ENCODE measurements around the gene COL15A1. TPM values are rescaled to one million over a fixed set of nuclear protein-coding genes. Genes with fewer than 3 reads are reported as not detected.

Gene COL15A1
- total RNA-seq, 1 experiment from 2014 or later, result 0.22 TPM

- CTCF ChIA-PET, result no interaction called here
- no peak overlapping the region for H3K4me3 Mint-ChIP-seq
- no peaks in the 10 kb centered on the region for H3K4me1 Mint-ChIP-seq
- H3K27ac Mint-ChIP-seq, result no peak overlapping the region
- POLR2A ChIA-PET, result interaction anchor here (0.8 kb wide), 1 partner anchor 41 kb away, joined by 5 read pairs; no protein-coding TSS in a partner anchor
- peaks cover 45% of the 10 kb centered on the region for H3K36me3 Mint-ChIP-seq
- no peak for ATAC-seq
- DNase-seq (ENCODE audit: low spot score), result no peak
- H3K27me3 Mint-ChIP-seq (ENCODE audit: low read depth), result peaks cover 11% of the 10 kb centered on the region
- H3K9me3 Mint-ChIP-seq, result peaks cover 79% of the 10 kb centered on the region
- TF ChIP-seq ELF4 (CRISPR knock-in tag; IDR thresholded peaks at IDR 0.05; ENCODE audit: low read depth) (no peak), E2F5 (CRISPR knock-in tag; IDR thresholded peaks at IDR 0.05) (no peak), IRF1 (CRISPR knock-in tag; IDR thresholded peaks at IDR 0.05) (no peak), CBFB (CRISPR knock-in tag; IDR thresholded peaks at IDR 0.05; ENCODE audit: low read depth) (no peak), JUN (CRISPR knock-in tag; IDR thresholded peaks at IDR 0.05) (no peak), NFYB (CRISPR knock-in tag; conservative IDR thresholded peaks at IDR 0.05; ENCODE audit: low read depth) (no peak), MYBL2 (CRISPR knock-in tag; IDR thresholded peaks at IDR 0.05) (no peak), EMX1 (CRISPR knock-in tag; IDR thresholded peaks at IDR 0.05) (no peak), PRRX2 (CRISPR knock-in tag; IDR thresholded peaks at IDR 0.05) (no peak), HMGA2 (CRISPR knock-in tag; IDR thresholded peaks at IDR 0.05) (no peak), MXD4 (CRISPR knock-in tag; IDR thresholded peaks at IDR 0.05; ENCODE audit: borderline replicate concordance) (no peak), ZNF423 (CRISPR knock-in tag; IDR thresholded peaks at IDR 0.05) (no peak), OVOL2 (CRISPR knock-in tag; IDR thresholded peaks at IDR 0.05; ENCODE audit: borderline replicate concordance) (no peak), ZNF416 (CRISPR knock-in tag; IDR thresholded peaks at IDR 0.05) (no peak), JAZF1 (CRISPR knock-in tag; IDR thresholded peaks at IDR 0.05) (no peak), FOXJ3 (CRISPR knock-in tag; IDR thresholded peaks at IDR 0.05; ENCODE audit: borderline replicate concordance) (no peak), AFF4 (CRISPR knock-in tag; IDR thresholded peaks at IDR 0.05; ENCODE audit: borderline replicate concordance) (no peak), ZNF671 (CRISPR knock-in tag; IDR thresholded peaks at IDR 0.05) (no peak)
These were observed 67.5 kb downstream of the COL15A1 start for GRCh38 chr9:99011161-99011709.

- TF ChIP-seq JUN (CRISPR knock-in tag; IDR thresholded peaks at IDR 0.05), result no peak
- Mint-ChIP-seq H3K9me3 (peaks cover 76% of the 10 kb centered on the region), H3K4me3 (no peak overlapping the region), H3K27me3 (ENCODE audit: low read depth) (peaks cover 6% of the 10 kb centered on the region), H3K4me1 (no peaks in the 10 kb centered on the region), H3K36me3 (peaks cover 43% of the 10 kb centered on the region), H3K27ac (no peak overlapping the region)
- CTCF ChIA-PET, result interaction anchor here (0.6 to 2.8 kb wide), 9 partner anchors 10 to 237 kb away, joined by 3 to 12 read pairs (median 3); no protein-coding TSS in a partner anchor
- no peak for DNase-seq (ENCODE audit: low spot score)
- POLR2A ChIA-PET, result no interaction called here
- peak; percentile 41; the same call in 1 of the 2 replicates for ATAC-seq
These were observed 69.3 kb downstream of the COL15A1 start for GRCh38 chr9:99012957-99013512.

GRCh38 chr9:99013550-99013949, 69.8 kb downstream of the COL15A1 start:
- H3K27ac Mint-ChIP-seq, result no peak overlapping the region
- peaks cover 73% of the 10 kb centered on the region for H3K9me3 Mint-ChIP-seq
- H3K4me1 Mint-ChIP-seq, result no peaks in the 10 kb centered on the region
- CTCF ChIA-PET, result interaction anchor here (0.6 to 2.8 kb wide), 8 partner anchors 10 to 165 kb away, joined by 3 to 12 read pairs (median 3); no protein-coding TSS in a partner anchor
- ATAC-seq (no peak), DNase-seq (ENCODE audit: low spot score) (no peak)
- H3K27me3 Mint-ChIP-seq (ENCODE audit: low read depth), result peaks cover 6% of the 10 kb centered on the region
- peaks cover 39% of the 10 kb centered on the region for H3K36me3 Mint-ChIP-seq
- POLR2A ChIA-PET, result no interaction called here
- no peak overlapping the region for H3K4me3 Mint-ChIP-seq
- TF ChIP-seq HMGXB4 (CRISPR knock-in tag; IDR thresholded peaks at IDR 0.05) (no peak), E2F1 (CRISPR knock-in tag; IDR thresholded peaks at IDR 0.05) (no peak), NR3C1 (CRISPR knock-in tag; conservative IDR thresholded peaks at IDR 0.05; ENCODE audit: low read depth) (no peak), NFE2L1 (CRISPR knock-in tag; IDR thresholded peaks at IDR 0.05) (no peak), CREB1 (CRISPR knock-in tag; IDR thresholded peaks at IDR 0.05) (no peak), SP1 (CRISPR knock-in tag; conservative IDR thresholded peaks at IDR 0.05) (no peak)

Data from WTC11 (cell line).